ENCODE results near the gene VDAC1. TPM values are rescaled to one million over a fixed set of nuclear protein-coding genes. Genes with fewer than 3 reads are reported as not detected.

VDAC1 gene
- total RNA-seq, 2 experiments from 2014 or later, result 46.8 to 50.9 TPM

GRCh38 chr5:133935667-133935940, 69.2 kb downstream of the VDAC1 start:
- no peak overlapping the region for H3K27ac Mint-ChIP-seq
- POLR2A ChIA-PET, result no interaction called here
- H3K4me1 ChIP-seq (ENCODE audit: insufficient read depth, low read length), result peaks cover 9% of the 10 kb centered on the region

GRCh38 chr5:133934822-133935666, 69.7 kb downstream of the VDAC1 start:
- POLR2A ChIA-PET, result no interaction called here
- Histone ChIP-seq H3K36me3 (ENCODE audit: insufficient read depth, low read length) (no peaks in the 10 kb centered on the region), H3K4me1 (ENCODE audit: insufficient read depth, low read length) (peaks cover 14% of the 10 kb centered on the region), H3K9me3 (ENCODE audit: control insufficient read depth in 1 of 2, insufficient read depth in 1 of 2, low read length in 2 of 2) (peaks cover 0 to 13% of the 10 kb centered on the region in 2 experiments), H3K4me3 (ENCODE audit: low read length) (no peak overlapping the region), H3K27ac (ENCODE audit: low read depth in 1 of 2, low read length in 2 of 2) (no peak overlapping the region), H3K27me3 (ENCODE audit: control insufficient read depth in 1 of 2, insufficient read depth in 2 of 2, low read length in 2 of 2) (no peaks in the 10 kb centered on the region)
- Mint-ChIP-seq H3K4me3 (no peak overlapping the region), H3K27ac (no peak overlapping the region), H3K4me1 (ENCODE audit: low read depth) (peaks cover 13% of the 10 kb centered on the region), H3K36me3 (ENCODE audit: low read depth) (no peaks in the 10 kb centered on the region), H3K27me3 (no peaks in the 10 kb centered on the region), H3K9me3 (no peaks in the 10 kb centered on the region)
- TF ChIP-seq, protein P1, sequence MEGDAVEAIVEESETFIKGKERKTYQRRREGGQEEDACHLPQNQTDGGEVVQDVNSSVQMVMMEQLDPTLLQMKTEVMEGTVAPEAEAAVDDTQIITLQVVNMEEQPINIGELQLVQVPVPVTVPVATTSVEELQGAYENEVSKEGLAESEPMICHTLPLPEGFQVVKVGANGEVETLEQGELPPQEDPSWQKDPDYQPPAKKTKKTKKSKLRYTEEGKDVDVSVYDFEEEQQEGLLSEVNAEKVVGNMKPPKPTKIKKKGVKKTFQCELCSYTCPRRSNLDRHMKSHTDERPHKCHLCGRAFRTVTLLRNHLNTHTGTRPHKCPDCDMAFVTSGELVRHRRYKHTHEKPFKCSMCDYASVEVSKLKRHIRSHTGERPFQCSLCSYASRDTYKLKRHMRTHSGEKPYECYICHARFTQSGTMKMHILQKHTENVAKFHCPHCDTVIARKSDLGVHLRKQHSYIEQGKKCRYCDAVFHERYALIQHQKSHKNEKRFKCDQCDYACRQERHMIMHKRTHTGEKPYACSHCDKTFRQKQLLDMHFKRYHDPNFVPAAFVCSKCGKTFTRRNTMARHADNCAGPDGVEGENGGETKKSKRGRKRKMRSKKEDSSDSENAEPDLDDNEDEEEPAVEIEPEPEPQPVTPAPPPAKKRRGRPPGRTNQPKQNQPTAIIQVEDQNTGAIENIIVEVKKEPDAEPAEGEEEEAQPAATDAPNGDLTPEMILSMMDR (IDR thresholded peaks at IDR 0.05), result no peak
- DNase-seq (no peak), ATAC-seq (ENCODE audit: poor library complexity) (no peak)
- CTCF ChIA-PET, result no interaction called here
- intact Hi-C loops (cut with DNase I, micrococcal nuclease), result no loop called here

More at GRCh38 chr5:133935667-133935940, 69.2 kb downstream of the VDAC1 start:
- TF ChIP-seq, protein P1 (IDR thresholded peaks at IDR 0.05), result no peak
- CTCF ChIA-PET, result no interaction called here
- no peak for ATAC-seq (ENCODE audit: poor library complexity)
- intact Hi-C loops (cut with DNase I, micrococcal nuclease), result no loop called here
- Mint-ChIP-seq H3K4me3 (no peak overlapping the region), H3K27me3 (no peaks in the 10 kb centered on the region), H3K9me3 (no peaks in the 10 kb centered on the region), H3K36me3 (ENCODE audit: low read depth) (no peaks in the 10 kb centered on the region), H3K4me1 (ENCODE audit: low read depth) (peaks cover 7% of the 10 kb centered on the region)
- no peak overlapping the region for H3K27ac ChIP-seq (ENCODE audit: low read depth in 1 of 2, low read length in 2 of 2)
- H3K4me3 ChIP-seq (ENCODE audit: low read length), result no peak overlapping the region
- H3K27me3 ChIP-seq (ENCODE audit: control insufficient read depth in 1 of 2, insufficient read depth in 2 of 2, low read length in 2 of 2), result no peaks in the 10 kb centered on the region
- no peak for DNase-seq
- H3K9me3 ChIP-seq (ENCODE audit: control insufficient read depth in 1 of 2, insufficient read depth in 1 of 2, low read length in 2 of 2), result peaks cover 0 to 13% of the 10 kb centered on the region in 2 experiments
- no peaks in the 10 kb centered on the region for H3K36me3 ChIP-seq (ENCODE audit: insufficient read depth, low read length)

DNA sequence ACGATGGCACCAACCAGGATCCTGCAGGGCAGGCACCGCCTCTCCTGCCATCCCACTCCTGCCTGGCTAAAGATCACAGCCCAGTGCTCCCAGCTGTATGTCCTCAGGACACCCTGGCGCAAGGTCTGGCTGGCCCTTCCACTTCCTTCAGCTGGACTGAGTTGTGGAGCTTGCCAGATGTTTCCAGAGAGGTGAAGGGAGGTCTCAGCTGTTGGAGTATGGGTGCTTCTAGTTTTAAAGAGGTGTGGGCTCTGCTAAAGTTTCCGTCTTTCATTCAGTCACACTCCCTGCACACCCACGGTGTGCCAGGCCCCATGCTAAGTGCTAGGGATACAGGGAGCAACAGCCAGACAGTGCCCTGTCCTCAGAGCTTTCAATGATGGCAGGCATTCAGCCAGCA, 70.5 kb downstream of the VDAC1 start:
- intact Hi-C loops (cut with DNase I, micrococcal nuclease), result no loop called here
- H3K4me1 ChIP-seq (ENCODE audit: insufficient read depth, low read length), result peaks cover 20% of the 10 kb centered on the region

More for the DNA sequence above, 70.5 kb downstream of the VDAC1 start:
- Histone ChIP-seq H3K9me3 (ENCODE audit: control insufficient read depth in 1 of 2, insufficient read depth in 1 of 2, low read length in 2 of 2) (peaks cover 0 to 13% of the 10 kb centered on the region in 2 experiments), H3K36me3 (ENCODE audit: insufficient read depth, low read length) (no peaks in the 10 kb centered on the region), H3K27me3 (ENCODE audit: control insufficient read depth in 1 of 2, insufficient read depth in 2 of 2, low read length in 2 of 2) (no peaks in the 10 kb centered on the region), H3K4me3 (ENCODE audit: low read length) (no peak overlapping the region), H3K27ac (ENCODE audit: low read depth in 1 of 2, low read length in 2 of 2) (no peak overlapping the region)
- ATAC-seq (ENCODE audit: poor library complexity) (no peak), DNase-seq (no peak)
- Mint-ChIP-seq H3K4me3 (no peak overlapping the region), H3K4me1 (ENCODE audit: low read depth) (peaks cover 20% of the 10 kb centered on the region), H3K36me3 (ENCODE audit: low read depth) (no peaks in the 10 kb centered on the region), H3K27me3 (no peaks in the 10 kb centered on the region), H3K9me3 (no peaks in the 10 kb centered on the region), H3K27ac (no peak overlapping the region)
- ChIA-PET POLR2A (no interaction called here), CTCF (no interaction called here)
- TF ChIP-seq, protein P1 (IDR thresholded peaks at IDR 0.05), result no peak
